HG03520 (cell line): ENCODE data around the gene CPLX4.
A peak's percentile ranks its signal among the peaks of the same experiment; 100 is the strongest.

Source experiments
- ATAC-seq: cut with Tn5 transposase; IDR thresholded peaks from one replicate; pipeline ENCODE4 v1.9.1; 2021; ENCODE audit warnings: mild to moderate bottlenecking, moderate library complexity; ENCODE audit not compliant: unreplicated experiment

CPLX4 gene

DNA sequence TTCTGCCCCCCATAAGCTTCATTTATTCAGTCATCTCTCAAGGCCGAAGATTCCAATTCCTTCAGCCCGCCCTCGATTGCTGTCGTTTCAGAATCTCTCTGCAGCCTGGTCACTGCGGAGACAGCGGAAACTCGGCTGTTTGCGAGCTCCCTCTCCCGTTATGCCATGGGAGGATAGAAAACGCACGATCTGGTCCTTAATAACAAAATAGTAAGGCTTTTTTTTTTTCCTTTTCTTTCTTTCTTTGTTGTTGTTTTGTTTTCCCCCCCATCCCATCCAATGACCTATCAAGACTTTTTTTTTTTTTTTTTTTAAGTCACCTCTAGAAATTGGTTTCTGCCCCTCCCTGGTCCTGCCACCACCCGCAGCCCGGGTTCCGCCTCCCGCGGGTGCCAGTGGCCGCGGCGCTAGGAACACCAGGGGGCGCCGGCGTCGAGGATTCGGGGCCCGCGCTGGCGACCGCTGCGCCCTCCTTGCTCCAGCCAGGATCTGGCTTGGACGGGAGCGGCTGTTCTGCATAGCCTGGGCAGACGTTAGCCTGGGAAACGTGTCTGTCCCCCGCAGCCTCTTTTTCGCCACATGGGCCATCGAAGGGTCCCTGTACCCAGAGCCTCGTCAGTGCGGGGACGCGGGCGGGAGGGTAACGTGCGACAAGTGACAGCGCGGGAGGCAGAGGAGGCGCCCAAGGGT lies 10.1 kb downstream of the CPLX4 start:
- ATAC-seq, result peak; percentile 89

DNA sequence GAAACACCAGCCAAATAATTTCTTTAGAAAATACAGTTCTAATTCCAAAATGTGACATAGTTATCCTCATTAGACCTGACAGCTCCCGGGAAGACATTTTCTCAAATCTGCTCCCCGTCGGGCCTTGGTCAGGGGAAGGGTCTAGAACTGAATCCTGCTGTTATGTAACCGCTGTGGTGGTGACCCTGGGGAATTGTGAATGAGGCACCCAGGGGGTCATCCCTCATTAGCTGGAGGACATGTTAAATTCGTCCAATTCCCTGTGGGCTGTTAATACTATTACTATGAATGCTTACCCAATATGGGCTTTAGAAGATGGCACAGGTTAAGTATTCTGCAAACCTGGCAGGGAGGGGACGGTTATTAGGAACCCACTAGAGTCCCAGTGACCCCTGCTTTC lies 11.8 kb downstream of the CPLX4 start:
- no peak for ATAC-seq

DNA sequence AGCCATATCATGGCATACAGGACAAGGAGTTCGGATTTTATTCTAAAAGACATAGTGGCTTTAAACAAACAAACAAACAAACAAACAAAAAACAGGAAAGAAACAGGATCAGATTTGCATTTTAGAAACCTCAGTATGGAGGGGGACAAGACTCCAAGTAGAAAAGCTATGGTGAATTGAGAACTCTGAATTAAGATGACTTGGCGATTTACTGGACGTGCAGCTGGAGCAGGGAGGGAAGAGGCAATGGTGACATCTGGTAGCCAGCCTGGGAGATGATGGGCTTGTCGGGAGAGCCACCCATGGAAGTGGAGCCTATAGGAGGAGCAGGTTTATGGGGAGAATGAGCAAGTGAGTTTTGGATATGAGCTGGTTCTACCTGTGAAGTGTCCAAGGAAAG lies 13.2 kb downstream of the CPLX4 start:
- ATAC-seq, result no peak

DNA sequence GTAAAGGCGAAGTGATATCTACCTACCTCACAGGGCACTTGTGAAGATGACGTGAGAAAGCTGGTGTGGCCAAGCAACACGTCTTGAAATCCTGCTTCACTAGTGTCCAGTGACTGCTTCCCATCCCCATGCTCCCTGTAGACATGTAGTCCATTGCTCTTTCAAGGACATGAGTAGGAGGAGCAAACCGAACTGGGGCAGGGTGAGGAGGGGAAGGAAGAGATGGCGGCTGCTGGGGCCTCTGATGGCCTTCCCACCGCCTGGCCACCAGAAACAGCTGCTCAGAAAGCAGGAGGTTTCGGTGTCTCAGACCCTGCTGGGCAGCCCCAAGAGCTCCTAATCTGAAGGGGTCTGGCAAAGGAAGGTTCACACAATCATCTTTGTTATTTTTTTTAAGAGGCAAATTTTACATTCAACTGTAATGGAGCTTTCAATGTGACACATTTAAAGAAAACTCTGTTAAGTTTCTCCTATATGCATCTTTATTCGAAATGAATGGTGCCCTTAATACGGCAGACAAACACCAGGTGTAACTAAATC lies 14.7 kb downstream of the CPLX4 start:
- ATAC-seq, result no peak

DNA sequence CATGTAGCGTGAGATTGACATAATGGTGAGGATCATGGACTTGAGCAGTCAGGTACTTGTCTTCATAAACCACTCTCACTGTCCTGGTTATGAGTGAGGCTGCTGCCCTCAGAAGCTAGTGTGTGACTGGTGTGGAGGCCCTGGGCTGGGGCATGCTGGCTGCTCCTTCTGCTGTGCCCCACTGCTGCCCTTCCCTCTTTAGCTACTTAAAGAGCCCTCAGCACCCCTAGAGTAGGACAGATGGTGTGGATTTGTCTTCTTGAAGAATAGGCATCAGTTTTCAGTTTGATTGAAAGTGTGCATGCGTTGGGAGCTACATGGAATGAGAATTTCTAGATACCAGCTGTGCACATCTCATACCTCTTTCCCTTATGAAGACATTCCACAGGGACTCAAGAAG lies 15.4 kb downstream of the CPLX4 start:
- no peak for ATAC-seq

DNA sequence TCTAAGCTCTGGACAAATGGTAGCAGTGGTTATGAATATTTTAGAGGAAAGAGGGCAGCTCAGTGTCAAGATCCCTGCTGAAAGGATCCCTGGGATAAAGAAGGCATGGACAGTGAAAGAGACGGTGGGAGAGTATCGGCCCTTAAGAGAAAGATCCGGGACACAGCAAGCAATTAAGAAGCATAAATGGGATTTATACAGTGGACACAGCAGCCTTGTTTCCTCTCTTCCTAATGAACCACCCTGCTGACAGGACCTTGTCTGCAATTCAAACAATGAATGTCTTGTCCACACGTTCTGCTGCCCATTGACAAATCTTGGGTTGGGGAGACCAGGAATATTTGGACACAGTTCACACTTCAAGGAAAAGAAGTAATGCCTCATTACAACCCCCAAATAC lies 16.5 kb downstream of the CPLX4 start:
- no peak for ATAC-seq

DNA sequence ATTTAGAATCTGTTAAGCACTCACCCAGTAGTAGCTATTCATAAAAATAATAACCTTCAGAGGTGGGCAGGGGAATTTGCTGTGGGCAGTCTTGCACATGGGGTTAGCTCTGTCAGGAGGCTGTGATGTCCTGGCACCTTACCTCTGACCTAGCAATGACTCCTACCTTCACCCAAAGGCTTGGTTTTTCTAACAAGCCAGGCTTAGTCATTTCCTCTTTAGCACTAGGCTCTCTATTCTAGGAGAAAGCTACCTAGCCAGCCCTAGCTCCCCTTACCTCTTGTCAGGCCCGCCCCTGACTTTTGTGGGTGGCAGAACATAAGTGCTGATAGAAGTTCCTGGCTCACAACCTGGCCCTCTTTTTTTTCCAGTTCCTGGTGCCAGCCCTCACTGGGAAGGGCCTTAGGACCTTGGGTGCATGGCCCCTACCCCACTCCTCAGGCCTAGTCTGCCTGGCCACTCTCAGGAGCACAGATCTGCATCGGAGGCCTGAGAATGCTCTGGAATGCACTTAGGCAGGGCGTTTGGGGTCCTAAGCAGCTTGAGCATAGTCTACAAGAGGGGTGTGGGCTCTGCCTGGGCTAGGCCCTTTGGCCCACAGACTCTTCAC lies 17.7 kb downstream of the CPLX4 start:
- ATAC-seq, result no peak

DNA sequence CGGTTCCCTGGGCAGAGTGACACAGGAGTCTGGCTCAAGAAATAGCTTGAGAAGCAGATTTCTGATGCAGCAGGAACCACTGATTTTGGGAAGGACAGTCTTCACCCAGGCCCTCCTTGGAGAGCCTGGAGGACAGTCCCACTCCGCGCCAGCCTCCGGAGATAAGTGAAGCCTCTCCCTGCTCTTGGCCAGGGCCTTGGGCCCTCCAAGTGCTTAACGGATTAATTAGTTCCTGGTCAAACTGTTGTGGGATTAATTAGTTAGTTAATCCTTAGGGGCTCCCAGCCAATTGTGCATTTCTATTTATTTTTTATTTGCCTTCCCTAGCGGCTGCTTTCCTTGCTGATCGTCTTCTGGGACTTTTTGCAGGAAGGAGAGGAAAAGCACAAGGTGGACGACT lies 19.6 kb downstream of the CPLX4 start:
- no peak for ATAC-seq

DNA sequence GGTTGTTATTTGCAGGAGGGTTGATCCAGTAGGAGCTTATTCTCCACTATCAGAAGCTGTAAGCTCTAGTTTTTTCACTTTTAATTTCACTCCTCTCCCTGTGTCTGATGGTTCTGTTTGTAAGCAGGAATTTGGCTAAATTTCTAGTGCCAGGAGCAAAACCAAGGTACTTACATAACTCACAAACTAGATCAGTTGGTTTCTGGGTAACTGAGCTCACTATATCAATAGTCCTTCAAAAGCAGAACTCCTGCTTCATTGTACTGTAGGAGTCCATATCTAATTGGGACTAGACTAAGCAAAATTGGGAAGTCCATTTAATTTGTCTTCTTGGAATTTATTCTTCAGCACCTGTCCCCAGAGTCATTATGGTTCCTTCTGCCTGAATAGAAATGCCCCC lies 25.1 kb downstream of the CPLX4 start:
- ATAC-seq, result no peak

DNA sequence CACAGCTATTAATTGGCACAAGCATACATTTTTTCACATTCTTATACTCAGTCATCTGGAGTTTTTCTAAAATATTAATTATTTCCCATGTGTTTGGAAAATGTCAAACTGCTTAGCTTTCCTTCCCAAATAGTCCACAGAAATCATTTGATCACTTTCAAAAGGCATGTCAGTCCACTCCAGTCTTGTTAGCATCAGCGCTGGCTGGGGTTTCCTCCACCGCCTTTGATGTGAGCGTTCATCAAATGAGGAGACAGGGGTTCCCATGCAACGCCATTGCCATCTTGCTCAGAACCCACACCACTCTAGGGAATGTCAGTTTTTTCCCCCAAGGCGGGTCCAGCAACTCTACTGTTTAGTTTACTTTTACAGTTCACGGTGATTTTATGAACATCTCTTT lies 32.1 kb downstream of the CPLX4 start:
- ATAC-seq, result no peak

DNA sequence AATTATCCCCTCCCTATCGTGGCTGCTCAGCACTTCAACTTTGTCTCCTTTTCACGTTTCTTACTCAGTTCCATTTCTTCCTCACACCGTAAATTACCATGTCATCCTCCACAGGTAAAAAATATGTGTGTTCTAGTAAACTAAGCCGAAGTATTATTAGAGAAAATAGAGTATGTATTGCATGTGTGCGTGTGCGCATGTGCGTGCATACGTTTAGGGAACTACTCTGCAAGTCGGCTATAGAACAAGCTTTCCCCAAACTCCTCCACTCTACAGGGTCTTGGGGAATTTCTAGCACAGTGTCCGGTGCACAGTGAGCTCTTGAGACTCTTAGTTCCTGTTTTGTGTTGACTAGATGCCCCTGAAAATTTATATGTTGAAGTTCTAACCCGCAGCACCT lies 36.1 kb downstream of the CPLX4 start:
- ATAC-seq, result no peak

DNA sequence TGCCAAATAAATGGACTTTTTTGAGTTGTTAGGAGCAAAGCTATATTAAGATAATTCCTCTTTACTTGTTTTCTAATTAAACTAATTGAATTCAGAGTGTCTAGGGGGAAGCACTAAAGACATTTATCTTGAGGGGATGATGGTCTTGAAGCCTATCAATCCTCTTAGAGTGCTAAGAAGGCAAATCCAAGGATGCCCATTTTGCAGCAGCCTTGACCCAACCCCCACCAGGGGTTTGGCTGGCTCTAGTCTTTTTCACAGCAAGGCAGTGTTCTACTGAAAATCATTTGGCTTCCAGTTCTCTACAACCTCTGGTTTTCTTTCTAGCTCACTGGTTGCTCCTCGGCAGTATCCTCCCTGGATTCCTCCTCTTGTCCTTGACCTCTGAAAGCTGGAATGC lies 38.7 kb downstream of the CPLX4 start:
- ATAC-seq, result no peak

DNA sequence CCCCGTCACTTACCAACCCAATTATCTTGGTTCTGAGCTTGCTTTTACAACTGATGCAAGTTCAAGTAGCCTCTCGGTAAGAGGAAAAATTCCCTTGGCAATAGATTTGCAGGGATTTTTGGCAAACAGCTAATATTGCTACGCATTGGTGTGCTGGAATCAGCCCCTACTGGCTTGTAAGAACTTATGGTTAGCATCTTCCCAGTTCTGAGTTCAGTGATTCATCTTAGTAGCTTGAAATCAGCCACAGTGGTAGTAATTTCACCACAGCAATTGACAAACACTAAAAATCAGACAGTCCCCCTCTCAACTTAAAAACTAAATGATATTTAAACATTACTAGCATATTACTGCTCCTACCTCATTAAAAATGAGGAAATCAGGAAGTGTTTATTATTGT lies 39.3 kb downstream of the CPLX4 start:
- no peak for ATAC-seq

DNA sequence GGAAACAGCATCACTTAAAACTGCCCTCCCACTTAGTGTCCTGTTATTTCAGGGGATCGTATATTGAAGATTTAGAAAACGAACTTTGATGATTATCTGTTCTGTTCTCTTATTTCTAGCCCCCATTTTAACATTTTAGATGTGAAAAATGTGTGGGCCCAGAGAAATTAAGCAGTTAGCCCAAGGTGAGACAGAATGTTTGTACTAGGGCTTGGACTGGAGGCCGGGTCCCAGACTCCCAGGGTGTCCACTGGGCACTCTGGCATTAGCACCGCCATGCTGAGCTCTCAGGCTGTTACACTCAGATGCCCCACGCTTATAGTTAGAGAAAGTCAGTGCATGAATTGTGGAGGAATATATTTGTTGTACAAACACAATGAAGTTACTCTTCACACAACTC lies 39.7 kb downstream of the CPLX4 start:
- ATAC-seq, result no peak

DNA sequence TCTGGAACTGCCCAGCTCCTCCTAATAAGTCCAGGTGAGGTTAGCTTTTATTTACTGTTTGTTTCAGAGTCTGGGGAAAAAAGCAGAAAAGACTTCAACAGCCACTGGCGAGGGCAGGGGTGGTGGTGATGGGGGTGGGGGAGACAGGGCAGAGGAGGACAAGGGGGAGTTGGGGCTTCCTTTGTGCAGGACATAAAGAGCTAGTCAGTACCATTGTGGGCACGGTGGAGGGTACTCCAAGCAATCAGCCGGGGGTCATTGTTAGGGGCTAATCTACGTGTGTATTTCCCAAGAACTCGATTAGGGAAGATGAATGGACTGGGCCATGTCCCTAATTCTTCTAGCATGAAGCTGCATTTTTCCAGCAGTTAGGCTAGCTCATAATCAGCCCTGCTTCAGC lies 42.4 kb downstream of the CPLX4 start:
- no peak for ATAC-seq

DNA sequence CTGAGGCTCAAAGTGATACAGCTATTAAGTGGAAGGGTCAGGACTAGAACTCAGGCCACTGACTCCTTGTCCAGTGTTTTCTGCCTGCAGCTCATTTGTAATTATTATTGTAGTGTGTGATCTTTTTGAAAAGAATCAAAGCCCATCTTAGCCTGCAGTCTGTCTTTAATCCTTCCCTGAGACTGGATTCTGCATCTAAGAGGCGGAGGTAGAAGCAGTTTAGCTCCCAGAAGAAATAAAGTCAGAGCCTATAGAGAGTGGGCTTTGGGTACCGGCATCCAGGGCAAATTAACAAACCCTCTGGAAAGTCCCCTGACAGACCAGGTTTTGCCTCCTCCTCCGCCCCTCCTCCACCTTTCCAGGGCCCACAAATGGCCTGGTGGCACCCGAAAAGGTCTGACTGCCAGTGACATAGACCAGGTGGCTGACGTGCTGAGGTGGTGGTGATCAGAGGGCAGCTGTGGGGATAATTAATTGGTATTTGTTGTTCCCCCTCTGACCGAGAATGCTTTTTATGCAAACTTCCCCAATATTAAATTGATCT lies 43.0 kb downstream of the CPLX4 start:
- no peak for ATAC-seq

DNA sequence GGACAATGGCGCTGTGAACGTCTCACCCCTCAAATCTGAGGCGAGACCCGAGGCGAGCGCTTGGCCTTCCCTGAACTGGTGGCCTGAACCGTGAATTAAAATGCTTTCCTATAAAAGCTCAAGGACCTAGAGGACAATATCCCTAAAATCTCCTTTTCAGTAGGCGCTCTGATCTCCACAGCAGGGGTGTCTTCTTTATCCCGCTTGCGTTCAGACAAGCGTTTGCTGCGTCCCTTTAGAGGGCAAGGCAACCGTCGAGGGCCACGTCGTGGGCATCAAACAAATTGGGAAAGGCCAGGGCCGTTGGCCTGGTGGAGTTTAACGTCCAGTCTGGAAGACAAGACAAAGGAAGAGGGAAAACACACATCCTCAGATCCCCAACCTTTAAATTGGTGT lies 43.9 kb downstream of the CPLX4 start:
- no peak for ATAC-seq

DNA sequence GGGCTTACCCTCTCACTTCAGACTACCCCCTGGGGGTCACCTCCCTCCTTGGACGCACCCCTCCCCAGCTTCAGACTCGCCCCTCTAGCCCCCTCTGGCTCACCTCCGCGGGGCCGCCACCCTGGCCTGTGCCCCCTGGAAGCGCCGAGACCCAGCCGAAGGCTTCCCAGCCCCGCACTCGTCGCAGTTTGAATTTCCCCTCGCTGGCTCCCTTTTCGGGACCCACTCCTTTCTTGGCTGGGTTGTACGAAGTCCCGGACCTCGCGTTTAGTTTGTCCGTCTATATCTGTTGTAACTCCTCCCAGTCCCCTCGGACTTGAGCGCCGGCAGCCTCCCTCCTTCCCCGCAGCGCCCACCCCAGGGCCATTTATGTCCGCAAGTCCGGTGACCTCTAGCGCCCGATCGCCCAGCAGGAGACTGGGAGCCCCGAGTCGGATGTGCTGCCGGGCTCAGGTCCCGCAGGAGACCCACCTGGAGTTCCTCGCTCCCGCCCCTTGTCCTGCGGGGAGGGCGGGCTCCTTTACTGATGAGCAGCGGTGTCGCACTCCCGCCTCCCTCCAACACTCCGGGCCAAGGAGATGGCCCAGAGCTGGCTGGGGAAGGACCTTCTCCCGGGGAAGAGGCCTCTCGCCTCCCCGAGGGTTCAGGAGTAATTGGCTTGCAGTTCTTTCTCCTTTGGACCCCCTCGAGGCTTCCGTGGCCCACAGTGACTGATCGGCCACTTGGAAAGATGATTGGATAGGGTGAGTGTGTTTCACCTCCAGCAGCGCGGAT lies 44.5 kb downstream of the CPLX4 start:
- no peak for ATAC-seq

DNA sequence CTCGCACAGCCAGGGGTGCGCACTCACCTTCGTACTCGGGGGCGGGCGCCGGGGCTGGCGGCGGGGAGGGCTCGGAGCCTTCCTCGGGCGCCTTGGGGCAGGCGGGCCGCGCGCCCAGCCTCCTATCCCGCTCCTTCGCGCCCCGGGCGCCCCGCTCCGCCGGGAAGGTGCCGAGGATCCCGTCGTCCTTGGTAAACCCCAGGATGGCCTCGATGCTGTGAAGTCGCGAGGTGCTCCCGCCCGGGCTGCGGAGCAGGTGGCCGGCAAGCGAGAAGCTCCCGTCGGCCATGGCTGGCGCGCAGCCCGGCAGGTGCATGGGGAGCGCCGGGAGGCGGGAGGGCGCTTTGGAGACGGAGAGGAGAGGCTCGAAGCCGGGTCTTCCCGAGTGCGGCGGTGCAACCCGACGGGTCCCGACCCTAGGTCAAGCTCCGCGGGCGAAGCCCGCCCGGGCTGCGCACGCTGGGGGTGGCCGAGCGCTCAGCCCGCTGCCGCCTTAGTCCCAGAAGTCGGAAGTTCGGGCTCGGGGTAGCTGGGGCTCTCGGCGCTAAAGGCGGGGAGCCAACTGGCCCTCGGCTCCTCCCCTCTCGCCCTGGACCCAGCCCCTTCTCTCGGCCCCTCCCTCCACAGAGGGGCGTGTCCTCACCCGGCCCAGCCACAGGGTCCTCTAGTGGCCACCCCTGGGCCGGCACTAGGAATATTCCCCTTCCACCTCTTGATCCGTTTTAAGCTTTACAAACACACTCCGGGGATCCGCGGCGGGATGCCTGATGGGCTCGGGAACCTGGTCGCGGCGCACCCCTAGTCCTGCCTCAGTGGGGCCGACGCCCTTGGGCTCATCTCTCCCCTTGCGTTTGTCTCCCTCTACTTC lies 45.3 kb downstream of the CPLX4 start, which contains the start of gene RAX:
TSS of gene RAX (minus strand) at position 564 of the 868 bp plus-strand sequence. CDS start at position 316, 248 bp downstream.
- peak; percentile 74 for ATAC-seq

DNA sequence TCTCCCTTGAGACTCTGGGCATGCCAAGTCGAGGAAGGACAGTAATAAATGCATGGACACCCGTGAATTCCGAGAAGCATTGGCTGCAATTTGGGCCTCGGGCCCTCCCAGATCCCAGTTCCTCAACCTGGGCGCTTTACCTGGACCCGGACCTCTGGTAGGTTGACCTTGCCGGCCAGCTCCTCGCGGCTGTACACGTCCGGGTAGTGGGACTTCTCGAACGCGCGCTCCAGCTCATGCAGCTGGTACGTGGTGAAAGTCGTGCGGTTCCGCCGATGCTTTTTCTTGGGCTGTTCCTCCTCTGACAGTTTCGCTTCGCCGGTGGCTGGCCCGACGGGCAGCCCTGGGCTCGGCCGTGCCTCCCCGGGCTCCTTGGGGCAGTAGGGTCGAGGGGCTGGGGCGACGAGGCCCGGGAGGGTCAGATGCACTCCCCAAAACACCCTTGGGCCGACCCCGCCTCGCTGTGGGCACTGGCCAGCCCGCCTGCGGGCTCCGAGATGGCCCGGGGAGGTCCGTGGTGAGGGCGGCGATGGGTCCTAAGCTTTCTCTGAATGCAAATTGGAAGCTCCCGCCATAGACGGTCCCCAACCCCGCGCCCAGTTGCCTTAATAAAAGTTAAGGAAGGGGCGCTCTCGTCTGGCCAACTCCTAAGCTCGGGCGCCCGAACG lies 46.1 kb downstream of the CPLX4 start:
- no peak for ATAC-seq
